Stomach (tissue), 9 donors: ENCODE results near the gene ARHGAP28. TPM values are rescaled to one million over a fixed set of nuclear protein-coding genes. Genes with fewer than 3 reads are reported as not detected.

Experiments
- DNase-seq, 2 donors: peaks; one replicate each; pipeline versions ENCODE4 v3.0.0 to v3.0.0-alpha.2; 2013 to 2019
- H3K27ac ChIP-seq, 5 donors: fragments of 200-600 bp in 4 of 5; sonication (generic) in 4 of 5; one replicate each; pipeline ENCODE4 v1.5.1; 2013 to 2019; ENCODE audit warnings: mild to moderate bottlenecking in 1 of 5, moderate library complexity in 1 of 5
- H3K27me3 ChIP-seq, 3 donors: fragments of 200-600 bp; sonication (generic); one replicate each; pipeline ENCODE4 v1.5.1; 2017 to 2019; ENCODE audit warnings: mixed run types in 1 of 3
- H3K36me3 ChIP-seq, 4 donors: fragments of 200-600 bp; sonication (generic); 1 replicate in 3 of 4; 2 replicates in 1 of 4; pipeline ENCODE4 v1.5.1; 2016 to 2019
- H3K4me1 ChIP-seq, 4 donors: fragments of 200-600 bp; sonication (generic); one replicate each; pipeline ENCODE4 v1.5.1; 2016 to 2019
- H3K4me3 ChIP-seq, 4 donors: fragments of 200-600 bp; sonication (generic) in 3 of 4; one replicate each; pipeline ENCODE4 v1.5.1; 2016 to 2019; ENCODE audit warnings: mild to moderate bottlenecking in 1 of 4
- H3K9me3 ChIP-seq, 4 donors: fragments of 200-600 bp; sonication (generic); one replicate each; pipeline ENCODE4 v1.5.1; 2016 to 2019
- CTCF ChIP-seq, 7 experiments: fragments of 450-650 bp in 4 of 7; fragments of 200-600 bp in 3 of 7; sonication (generic) in 3 of 7; IDR thresholded peaks; one replicate each; pipeline ENCODE4 v1.5.1; 2016 to 2019; ENCODE audit warnings: antibody characterized with exemption in 7 of 7, control low read depth in 2 of 7, mild to moderate bottlenecking in 1 of 7
- EP300 ChIP-seq: sonication (generic); formaldehyde crosslinking; IDR thresholded peaks from one replicate; pipeline ENCODE4 v1.6.1; 2017; ENCODE audit warnings: antibody characterized with exemption
- POLR2A ChIP-seq, 4 donors: fragments of 450-650 bp; IDR thresholded peaks; one replicate each; pipeline ENCODE4 v1.6.1; 2016; ENCODE audit warnings: antibody characterized with exemption in 4 of 4, control low read depth in 2 of 4, mild to moderate bottlenecking in 1 of 4, moderate library complexity in 1 of 4
- POLR2AphosphoS5 ChIP-seq, 3 donors: sonication (generic); formaldehyde crosslinking; IDR thresholded peaks; one replicate each; pipeline ENCODE4 v1.6.1; 2016; ENCODE audit warnings: antibody characterized with exemption in 3 of 3
- WGBS, 5 donors: extraction: QIAGEN DNeasy Blood & Tissue Kit in 3 of 5; methylation state at CpG; one replicate each; pipeline versions ENCODE4 v1.1.5 to v1.1.7; 2013 to 2018; 5-methylcytosine and 5-hydroxymethylcytosine counted together
- intact Hi-C: fragments of 100-400 bp; cut with DNase I; formaldehyde crosslinking; loops from one replicate; pipeline ENCODE4 v1.15.1; 2023; ENCODE audit warnings: low total_unique reads
- polyA plus RNA-seq, 3 donors: library from polyadenylated mRNA; stranded (reverse); fragments of 200-250 nt; gene quantifications; one replicate each; pipeline ENCODE4 v1.2.3, GENCODE V29; 2013
- total RNA-seq, 5 donors: library from RNA; depleted of rRNA; stranded (reverse); fragments of >200 nt; gene quantifications; one replicate each; pipeline versions ENCODE4 v1.1.0 to v1.2.3, GENCODE V29; 2014 to 2016
- donor health status: healthy with polysubstance abuse.
- donor health status: Bipolar disorder and iron deficiency.
- donor health status: healthy.

Gene ARHGAP28
- total and polyA plus RNA-seq, 8 donors, result 0.73 to 33.8 (median 3.6) TPM

GRCh38 chr18:6850396-6850795 is 120.9 kb downstream of the ARHGAP28 start:
- 78 to 93% (median 83%) methylated on average over 1 of the region's 1 CpG for WGBS, 5 donors
- no peak for TF ChIP-seq POLR2A (IDR thresholded peaks at IDR 0.05)
- TF ChIP-seq EP300, result no peak
- no peak for TF ChIP-seq CTCF (IDR thresholded peaks at IDR 0.05)
- TF ChIP-seq POLR2AphosphoS5 (IDR thresholded peaks at IDR 0.05), result no peak
- intact Hi-C loops, result no loop called here
- Histone ChIP-seq H3K27ac (no peak overlapping the region), H3K27me3 (no peaks in the 10 kb centered on the region), H3K36me3 (peaks cover 0 to 11% (median 5%) of the 10 kb centered on the region in 4 donors), H3K4me3 (no peak overlapping the region), H3K4me1 (no peaks in the 10 kb centered on the region), H3K9me3 (peaks cover 0 to 8% (median 6%) of the 10 kb centered on the region in 4 donors)
- no peak for DNase-seq

GRCh38 chr18:6851480-6851879 is 122.0 kb downstream of the ARHGAP28 start:
- 91 to 97% (median 93%) methylated on average over 2 of the region's 2 CpGs for WGBS, 5 donors
- Histone ChIP-seq H3K9me3 (peaks cover 0 to 8% (median 6%) of the 10 kb centered on the region in 4 donors), H3K27me3 (no peaks in the 10 kb centered on the region), H3K4me3 (no peak overlapping the region), H3K27ac (no peak overlapping the region), H3K4me1 (no peaks in the 10 kb centered on the region), H3K36me3 (peaks cover 0 to 11% (median 5%) of the 10 kb centered on the region in 4 donors)
- no peak for DNase-seq
- intact Hi-C loops, result no loop called here
- no peak for TF ChIP-seq POLR2A (IDR thresholded peaks at IDR 0.05)
- no peak for TF ChIP-seq CTCF (IDR thresholded peaks at IDR 0.05)
- no peak for TF ChIP-seq POLR2AphosphoS5 (IDR thresholded peaks at IDR 0.05)

GRCh38 chr18:6854811-6855210 is 125.3 kb downstream of the ARHGAP28 start:
- Histone ChIP-seq H3K4me1 (no peaks in the 10 kb centered on the region), H3K27me3 (no peaks in the 10 kb centered on the region), H3K4me3 (no peak overlapping the region), H3K27ac (no peak overlapping the region), H3K9me3 (peaks cover 0 to 8% (median 6%) of the 10 kb centered on the region in 4 donors), H3K36me3 (peaks cover 0 to 11% (median 5%) of the 10 kb centered on the region in 4 donors)
- intact Hi-C loops, result no loop called here
- WGBS, 5 donors, result 89 to 97% (median 93%) methylated on average over 2 to 7 of the region's 7 CpGs
- TF ChIP-seq EP300 (no peak), POLR2A (IDR thresholded peaks at IDR 0.05) (no peak), CTCF (IDR thresholded peaks at IDR 0.05) (no peak), POLR2AphosphoS5 (IDR thresholded peaks at IDR 0.05) (no peak)
- DNase-seq, result no peak

- H3K4me1 ChIP-seq, result no peaks in the 10 kb centered on the region
- DNase-seq, result no peak
- intact Hi-C loops, result no loop called here
- H3K4me3 ChIP-seq, result no peak overlapping the region
- no peaks in the 10 kb centered on the region for H3K27me3 ChIP-seq
- H3K9me3 ChIP-seq, result peaks cover 0 to 8% (median 6%) of the 10 kb centered on the region in 4 donors
- no peak overlapping the region for H3K27ac ChIP-seq
- WGBS, 5 donors, result 89 to 97% (median 95%) methylated on average over 8 to 12 of the region's 12 CpGs
- TF ChIP-seq POLR2A (IDR thresholded peaks at IDR 0.05) (no peak), POLR2AphosphoS5 (IDR thresholded peaks at IDR 0.05) (no peak), CTCF (IDR thresholded peaks at IDR 0.05) (no peak), EP300 (no peak)
- H3K36me3 ChIP-seq, result peaks cover 0 to 11% (median 5%) of the 10 kb centered on the region in 4 donors
Observed at GRCh38 chr18:6855767-6856166, 126.3 kb downstream of the ARHGAP28 start.
